WERI-Rb-1 (cell line): ENCODE measurements around the gene MRPS7.

Source experiments
- DNase-seq: peaks from one replicate; pipeline ENCODE4 v3.0.0-alpha.2; 2020
- H3K27ac ChIP-seq: fragments of 250-450 bp; sonication (Bioruptor Pico); 2 replicates; pipeline ENCODE4 v1.5.1; 2020; ENCODE audit warnings: mild to moderate bottlenecking, moderate library complexity
- H3K27me3 ChIP-seq: fragments of 250-450 bp; sonication (Bioruptor Pico); 2 replicates; pipeline ENCODE4 v1.5.1; 2021; ENCODE audit warnings: mild to moderate bottlenecking, low read depth, moderate library complexity; ENCODE audit not compliant: insufficient read depth, severe bottlenecking
- H3K36me3 ChIP-seq: fragments of 250-450 bp; sonication (Bioruptor Pico); 2 replicates; pipeline ENCODE4 v1.5.1; 2020; ENCODE audit warnings: mild to moderate bottlenecking, moderate library complexity
- H3K4me3 ChIP-seq: 2 replicates; pipeline ENCODE4 v1.5.1; 2011; ENCODE audit warnings: low read depth, mild to moderate bottlenecking, control low read depth, low read length
- H3K9me3 ChIP-seq: fragments of 250-450 bp; sonication (Bioruptor Pico); 2 replicates; pipeline ENCODE4 v1.5.1; 2021; ENCODE audit warnings: mild to moderate bottlenecking, moderate library complexity; ENCODE audit not compliant: severe bottlenecking
- TF ChIP-seq, protein P1 (sequence below): IDR thresholded peaks from 2 replicates; pipeline ENCODE4 v1.5.1; 2011; ENCODE audit warnings: low read depth, mild to moderate bottlenecking, control low read depth, inconsistent platforms, low read length

The MRPS7 gene

GRCh38 chr17:75244133-75244866 is 17.4 kb upstream of the MRPS7 start:
- Histone ChIP-seq H3K9me3 (no peaks in the 10 kb centered on the region), H3K27me3 (no peaks in the 10 kb centered on the region), H3K27ac (no peak overlapping the region), H3K4me3 (no peak overlapping the region), H3K36me3 (peaks cover 70% of the 10 kb centered on the region)
- no peak for DNase-seq
- TF ChIP-seq, protein P1, sequence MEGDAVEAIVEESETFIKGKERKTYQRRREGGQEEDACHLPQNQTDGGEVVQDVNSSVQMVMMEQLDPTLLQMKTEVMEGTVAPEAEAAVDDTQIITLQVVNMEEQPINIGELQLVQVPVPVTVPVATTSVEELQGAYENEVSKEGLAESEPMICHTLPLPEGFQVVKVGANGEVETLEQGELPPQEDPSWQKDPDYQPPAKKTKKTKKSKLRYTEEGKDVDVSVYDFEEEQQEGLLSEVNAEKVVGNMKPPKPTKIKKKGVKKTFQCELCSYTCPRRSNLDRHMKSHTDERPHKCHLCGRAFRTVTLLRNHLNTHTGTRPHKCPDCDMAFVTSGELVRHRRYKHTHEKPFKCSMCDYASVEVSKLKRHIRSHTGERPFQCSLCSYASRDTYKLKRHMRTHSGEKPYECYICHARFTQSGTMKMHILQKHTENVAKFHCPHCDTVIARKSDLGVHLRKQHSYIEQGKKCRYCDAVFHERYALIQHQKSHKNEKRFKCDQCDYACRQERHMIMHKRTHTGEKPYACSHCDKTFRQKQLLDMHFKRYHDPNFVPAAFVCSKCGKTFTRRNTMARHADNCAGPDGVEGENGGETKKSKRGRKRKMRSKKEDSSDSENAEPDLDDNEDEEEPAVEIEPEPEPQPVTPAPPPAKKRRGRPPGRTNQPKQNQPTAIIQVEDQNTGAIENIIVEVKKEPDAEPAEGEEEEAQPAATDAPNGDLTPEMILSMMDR = no peak

DNA sequence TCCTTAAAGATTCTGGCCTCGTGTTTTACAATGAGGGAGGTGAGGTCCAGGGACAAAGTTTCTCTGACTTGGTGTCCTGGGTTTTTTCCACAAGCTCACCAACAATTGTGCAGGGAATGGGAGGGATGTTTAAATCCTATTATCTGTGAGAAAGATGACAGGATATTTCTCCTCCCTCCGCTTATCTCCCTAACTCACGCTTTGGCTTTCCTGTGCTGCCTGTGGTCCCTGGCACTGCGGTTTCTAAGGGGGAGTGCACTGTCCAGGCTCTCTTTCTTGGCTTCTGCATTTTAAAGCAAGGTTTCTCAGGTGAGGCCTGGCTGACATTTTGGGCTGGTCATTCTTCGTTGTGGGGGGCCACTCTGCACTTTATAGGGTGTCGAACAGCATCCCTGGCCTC is 16.7 kb upstream of the MRPS7 start:
- no peak for DNase-seq
- no peak overlapping the region for H3K27ac ChIP-seq
- no peak overlapping the region for H3K4me3 ChIP-seq
- peaks cover 63% of the 10 kb centered on the region for H3K36me3 ChIP-seq
- TF ChIP-seq, protein P1 = no peak
- H3K27me3 ChIP-seq = no peaks in the 10 kb centered on the region
- H3K9me3 ChIP-seq = no peaks in the 10 kb centered on the region

GRCh38 chr17:75246404-75246803 is 15.3 kb upstream of the MRPS7 start:
- H3K36me3 ChIP-seq = peaks cover 52% of the 10 kb centered on the region
- H3K27me3 ChIP-seq = no peaks in the 10 kb centered on the region
- no peak for DNase-seq
- no peak overlapping the region for H3K27ac ChIP-seq
- no peak overlapping the region for H3K4me3 ChIP-seq
- H3K9me3 ChIP-seq = no peaks in the 10 kb centered on the region
- TF ChIP-seq, protein P1 = no peak

DNA sequence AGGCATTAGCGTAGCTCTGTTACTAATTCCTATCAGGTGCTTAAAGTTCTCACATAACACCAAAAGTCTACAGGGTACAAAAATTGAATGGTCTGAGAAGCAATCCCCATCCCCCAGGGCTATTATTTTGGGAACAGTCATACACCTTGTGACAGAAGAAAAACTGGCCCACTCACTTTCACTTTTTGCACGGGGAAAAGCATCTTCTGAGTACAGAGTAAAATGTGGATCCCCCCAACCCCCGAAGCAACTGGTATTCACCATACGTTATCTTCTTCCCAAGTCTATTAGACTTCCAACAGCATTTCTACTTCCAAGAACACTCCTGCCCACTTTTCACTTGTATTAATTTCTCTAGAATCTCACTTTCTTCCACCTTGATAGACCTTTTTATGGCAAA is 12.1 kb upstream of the MRPS7 start:
- no peaks in the 10 kb centered on the region for H3K9me3 ChIP-seq
- H3K27ac ChIP-seq = no peak overlapping the region
- H3K36me3 ChIP-seq = peaks cover 21% of the 10 kb centered on the region
- no peak for DNase-seq
- no peaks in the 10 kb centered on the region for H3K27me3 ChIP-seq
- H3K4me3 ChIP-seq = no peak overlapping the region
- TF ChIP-seq, protein P1 = no peak

- no peak for DNase-seq
- Histone ChIP-seq H3K9me3 (no peaks in the 10 kb centered on the region), H3K4me3 (no peak overlapping the region), H3K27ac (no peak overlapping the region), H3K36me3 (peaks cover 16% of the 10 kb centered on the region), H3K27me3 (no peaks in the 10 kb centered on the region)
- TF ChIP-seq, protein P1 = no peak
Observed at GRCh38 chr17:75250009-75250471, 11.6 kb upstream of the MRPS7 start.
